ENCODE measurements around the gene ADK.
A peak's percentile ranks its signal among the peaks of the same experiment; 100 is the strongest.
"Not testable (repeated sequence)": the region's sequence is repeated elsewhere in the genome, so short reads cannot be mapped to it uniquely, and the experiment has no call there.

The ADK gene

DNA sequence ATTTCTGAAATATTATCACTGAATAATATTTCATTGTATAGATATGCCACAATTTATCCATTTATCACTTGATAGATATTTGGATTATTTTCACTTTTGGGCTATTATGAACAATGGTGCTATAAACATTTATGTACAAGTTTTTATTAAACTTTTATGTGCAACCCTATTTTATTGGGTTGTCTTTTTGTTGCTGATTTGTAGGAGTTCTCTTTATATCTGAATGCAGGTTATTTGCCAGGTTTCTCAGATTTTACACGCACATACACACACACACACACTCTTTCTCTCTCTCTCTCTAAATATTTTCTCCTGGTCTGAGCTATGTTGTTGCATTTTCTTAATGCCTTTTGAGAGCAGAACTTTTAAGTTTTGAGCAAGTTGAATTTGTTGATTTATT lies 36.2 kb downstream of the ADK start:
- DNase-seq = no peak

DNA sequence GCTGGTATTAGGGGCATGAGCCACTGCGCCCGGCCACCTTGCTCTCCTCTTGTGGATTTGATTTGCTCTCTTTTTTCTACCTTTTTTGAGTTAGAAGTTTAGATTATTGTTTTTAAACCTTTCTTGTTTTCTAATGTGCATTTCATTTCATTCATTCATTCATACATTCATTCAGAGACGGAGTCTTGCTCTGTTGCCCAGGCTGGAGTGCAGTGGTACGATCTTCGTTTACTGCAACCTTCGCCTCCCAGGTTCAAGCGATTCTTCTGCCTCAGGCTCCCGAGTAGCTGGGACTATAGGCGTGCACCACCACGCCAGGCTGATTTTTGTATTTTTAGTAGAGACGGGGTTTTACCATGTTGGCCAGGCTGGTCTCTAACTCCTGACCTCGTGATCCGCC lies 37.6 kb downstream of the ADK start:
- not testable (repeated sequence) for DNase-seq

DNA sequence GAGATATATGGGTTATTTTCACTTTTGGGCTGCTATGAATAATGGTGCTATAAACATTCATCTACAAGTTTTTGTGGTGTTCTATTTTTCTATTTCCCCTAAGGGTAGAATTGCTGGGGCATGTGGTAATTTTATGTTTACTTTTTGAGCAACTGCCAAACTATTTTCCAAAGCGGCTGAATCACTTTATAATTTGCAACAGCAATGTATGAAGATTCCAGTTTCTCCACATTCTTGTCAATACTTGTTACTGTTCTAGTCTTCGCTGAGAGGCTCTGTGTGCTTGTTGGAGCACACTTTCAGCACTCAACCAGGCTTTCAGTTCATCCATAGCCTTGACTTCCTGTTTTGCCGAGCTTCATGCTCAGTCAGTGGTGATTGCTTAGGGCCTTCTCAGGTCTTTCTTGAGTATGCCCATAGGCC lies 39.0 kb downstream of the ADK start:
- DNase-seq = peak; percentile 47

DNA sequence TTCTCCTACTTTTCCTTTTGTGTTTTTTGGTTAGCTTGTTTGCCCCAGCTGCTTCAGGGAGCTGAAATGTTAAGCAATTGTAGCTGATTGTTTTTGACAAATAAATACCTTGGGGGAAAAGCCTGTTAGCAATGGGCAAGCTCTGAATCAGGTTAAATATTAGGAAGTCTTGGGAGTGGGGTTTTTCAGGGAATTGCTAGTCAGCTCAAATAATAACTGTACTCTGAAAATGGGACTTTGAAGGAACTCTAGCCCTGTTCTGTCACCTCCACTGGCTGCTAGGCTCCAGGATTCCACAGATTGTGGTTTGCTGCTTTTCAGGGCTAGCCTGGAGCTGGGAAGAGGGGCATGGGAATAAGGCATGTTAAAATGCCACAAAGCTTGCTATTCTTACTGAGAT lies 39.5 kb downstream of the ADK start:
- DNase-seq = no peak

DNA sequence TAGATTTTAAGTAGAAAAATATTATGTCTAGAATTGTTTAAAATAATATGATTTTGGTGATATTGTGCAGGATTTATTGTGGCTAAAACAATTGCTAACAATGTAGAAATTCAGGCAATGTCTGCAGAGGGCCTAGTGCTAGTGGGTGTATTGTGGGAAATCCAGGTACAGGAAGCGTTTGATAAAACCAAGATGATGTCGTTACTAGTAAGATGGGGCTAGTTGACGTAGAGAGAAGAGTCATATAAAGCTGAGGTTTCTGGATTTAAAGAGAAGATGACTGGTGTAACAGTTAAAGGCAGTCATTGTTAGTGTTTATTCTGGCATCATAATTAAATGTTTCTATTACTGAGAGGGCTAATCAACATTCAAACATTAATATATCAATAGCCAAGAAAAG lies 43.5 kb downstream of the ADK start:
- peak; percentile 26 for DNase-seq

DNA sequence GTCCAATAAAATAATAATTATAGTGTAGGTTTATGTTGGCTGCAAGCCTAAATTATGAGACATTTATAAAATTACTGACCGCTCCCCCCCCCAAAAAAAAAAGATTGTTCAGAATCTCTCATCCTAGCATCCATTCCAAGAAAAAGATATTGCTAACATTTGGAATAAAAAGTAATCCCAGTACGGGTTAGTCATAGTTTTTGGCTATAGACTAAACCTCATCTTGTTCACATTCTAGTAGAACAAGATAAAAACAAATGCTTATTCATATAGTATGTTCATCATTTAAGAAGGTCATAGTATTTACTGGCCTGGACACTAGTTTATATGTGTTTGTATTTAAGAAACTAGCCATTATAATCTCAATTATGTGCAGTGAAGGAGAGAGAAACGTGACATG lies 44.0 kb downstream of the ADK start:
- DNase-seq = no peak

DNA sequence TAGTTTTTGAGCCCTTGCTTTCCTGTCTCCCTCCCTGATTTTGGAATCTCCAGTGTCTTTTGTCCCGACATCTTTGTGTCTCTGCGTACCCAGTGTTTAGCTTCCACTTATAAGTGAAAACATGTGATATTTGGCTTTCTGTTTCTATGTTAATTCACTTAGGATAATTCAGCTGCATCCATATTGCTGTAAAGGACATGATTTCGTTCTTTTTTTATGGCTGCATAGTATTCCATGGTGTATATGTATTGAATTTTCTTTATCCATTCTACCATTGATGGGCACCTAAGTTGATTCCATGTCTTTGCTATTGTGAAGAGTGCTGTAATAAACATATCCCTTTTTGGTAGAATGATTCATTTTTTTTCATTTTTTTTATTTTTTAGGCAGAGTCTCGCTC lies 48.3 kb downstream of the ADK start:
- DNase-seq = no peak

DNA sequence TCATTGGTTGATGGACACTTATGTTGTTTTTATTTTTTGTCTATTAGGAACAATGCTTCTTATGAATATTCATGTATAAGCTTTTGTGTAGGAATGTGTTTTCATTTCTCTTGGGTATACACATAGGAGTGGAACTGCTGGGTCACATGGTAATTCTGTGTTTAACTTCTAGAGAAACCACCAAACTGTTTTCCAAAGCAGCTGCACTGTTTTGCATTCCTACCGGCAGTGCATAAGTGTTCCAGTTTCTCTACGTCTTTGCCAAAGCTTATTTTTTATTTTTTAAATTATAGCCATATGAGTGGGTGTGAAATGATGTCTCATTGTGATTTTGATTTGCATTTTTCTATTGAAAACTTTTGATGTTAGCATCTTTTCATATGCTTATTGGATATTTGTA lies 51.3 kb downstream of the ADK start:
- no peak for DNase-seq

DNA sequence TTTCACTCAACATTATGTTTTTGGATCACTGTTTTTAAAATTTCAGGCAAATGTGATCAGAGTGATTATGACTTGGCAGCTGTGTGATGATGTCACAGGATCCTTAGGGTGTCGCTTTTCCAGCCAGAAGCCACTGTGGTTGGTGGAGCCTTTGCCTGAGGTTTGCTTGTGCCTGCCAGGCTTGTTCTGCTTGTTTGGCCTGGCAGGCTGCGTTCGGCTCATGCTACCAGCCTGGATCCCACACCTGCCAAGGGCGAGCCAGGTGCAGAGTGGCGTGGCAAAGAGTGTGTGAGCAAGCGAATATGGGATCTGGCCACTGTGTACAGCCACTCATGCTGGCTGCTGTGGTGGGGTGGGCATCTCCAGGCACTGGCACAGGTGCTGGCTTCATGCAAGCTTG lies 55.7 kb downstream of the ADK start:
- DNase-seq = no peak

DNA sequence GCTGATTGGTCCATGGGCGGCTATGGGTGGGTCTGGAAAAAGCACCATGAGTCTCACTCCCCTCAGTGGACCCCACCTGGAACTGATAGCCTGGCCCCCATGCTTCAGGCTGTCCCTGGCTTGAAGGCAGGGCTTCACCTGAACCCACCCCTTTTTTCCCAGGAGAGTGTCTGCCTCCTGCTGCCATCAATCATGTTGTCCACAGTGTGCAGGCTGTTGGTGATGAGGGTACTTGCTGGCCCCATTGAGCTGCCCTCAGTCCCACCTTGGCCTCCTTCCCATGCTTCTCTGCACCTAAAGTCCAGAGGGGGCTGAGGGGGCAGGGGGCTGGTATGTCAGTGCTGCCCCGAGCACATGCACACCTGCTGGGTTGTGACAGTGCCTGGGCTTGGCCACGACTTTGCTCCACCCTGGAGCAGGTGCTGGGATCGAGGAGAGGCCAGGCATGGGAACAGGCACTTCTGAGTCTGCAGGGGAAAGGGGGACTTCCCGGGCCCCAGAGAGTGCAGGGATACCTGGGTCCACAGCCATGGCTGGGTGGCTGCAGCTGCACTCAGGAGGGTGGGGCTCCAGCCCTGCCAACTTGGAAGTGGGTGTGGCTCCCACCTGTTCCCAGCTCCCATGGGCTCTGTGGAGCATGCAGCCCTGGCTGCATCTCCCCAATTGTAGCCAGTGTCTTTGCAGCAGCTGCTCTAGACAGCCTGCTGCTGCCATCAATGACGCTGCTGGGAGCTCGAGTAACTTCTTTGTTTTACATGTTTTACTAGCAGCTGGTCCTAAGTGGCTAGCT lies 56.9 kb downstream of the ADK start:
- DNase-seq = no peak

DNA sequence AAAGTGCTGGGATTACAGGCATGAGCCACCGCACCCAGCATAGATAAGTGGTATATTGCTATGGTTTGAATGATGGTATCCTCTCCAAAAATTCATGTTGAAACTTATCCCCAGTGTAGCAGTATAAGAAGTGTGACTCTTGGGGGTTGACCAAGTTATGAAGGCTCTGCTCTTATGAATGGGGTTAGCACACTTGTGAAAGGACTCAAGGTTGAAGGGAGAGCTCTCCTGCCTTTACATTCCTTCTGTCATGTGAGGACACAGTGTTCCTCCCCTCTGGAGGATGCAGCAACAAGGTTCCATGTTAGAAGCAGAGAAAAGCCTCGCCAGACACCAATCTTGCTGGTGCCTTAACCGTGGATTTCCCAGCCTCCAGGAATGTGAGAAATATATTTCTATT lies 58.0 kb downstream of the ADK start:
- no peak for DNase-seq

DNA sequence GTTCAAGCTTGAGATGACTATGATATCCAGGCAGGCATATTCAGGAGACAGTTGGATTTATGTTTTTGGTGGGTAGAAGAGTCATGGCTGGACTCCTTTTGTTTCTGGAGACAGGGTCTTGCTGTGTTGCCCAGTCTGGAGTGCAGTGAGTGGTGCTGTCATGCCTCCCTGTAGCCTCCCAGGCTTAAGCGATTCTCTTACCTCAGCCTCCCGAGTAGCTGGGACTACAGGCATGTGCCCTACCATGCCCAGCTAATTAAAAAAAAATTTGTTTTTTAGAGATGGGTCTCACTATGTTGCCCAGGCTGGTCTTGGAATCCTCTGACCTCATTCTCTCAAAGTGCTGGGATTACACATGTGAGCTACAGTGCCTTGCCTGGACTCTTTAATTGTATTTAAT lies 62.0 kb downstream of the ADK start:
- DNase-seq = no peak

DNA sequence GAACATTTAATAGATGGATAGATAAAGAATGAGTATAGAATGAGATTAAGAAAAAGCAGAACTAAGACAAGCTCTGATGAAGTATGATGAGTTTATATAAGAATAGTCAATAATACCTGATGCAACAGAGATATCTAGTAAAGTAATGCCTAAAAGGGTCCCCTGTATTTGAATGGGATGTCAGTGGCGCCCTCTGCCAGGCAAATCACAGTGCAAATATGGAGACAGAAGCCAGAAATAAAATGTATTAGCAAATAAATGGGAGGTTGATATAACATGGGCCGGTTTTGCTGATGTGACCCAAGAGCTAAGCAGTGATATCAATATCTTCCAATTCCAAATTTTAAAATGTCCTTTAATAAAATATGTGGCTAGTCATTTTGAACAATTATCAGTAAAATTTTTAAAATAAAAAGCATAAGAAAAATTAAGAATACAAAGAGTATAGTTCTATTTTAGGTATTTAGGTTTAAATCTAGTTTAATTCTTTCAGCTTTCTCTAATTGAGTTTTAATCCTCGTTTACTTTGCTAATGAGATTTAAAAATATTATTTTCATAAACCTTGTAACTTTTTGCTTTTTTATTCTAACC lies 62.6 kb downstream of the ADK start:
- DNase-seq = peak; percentile 31

DNA sequence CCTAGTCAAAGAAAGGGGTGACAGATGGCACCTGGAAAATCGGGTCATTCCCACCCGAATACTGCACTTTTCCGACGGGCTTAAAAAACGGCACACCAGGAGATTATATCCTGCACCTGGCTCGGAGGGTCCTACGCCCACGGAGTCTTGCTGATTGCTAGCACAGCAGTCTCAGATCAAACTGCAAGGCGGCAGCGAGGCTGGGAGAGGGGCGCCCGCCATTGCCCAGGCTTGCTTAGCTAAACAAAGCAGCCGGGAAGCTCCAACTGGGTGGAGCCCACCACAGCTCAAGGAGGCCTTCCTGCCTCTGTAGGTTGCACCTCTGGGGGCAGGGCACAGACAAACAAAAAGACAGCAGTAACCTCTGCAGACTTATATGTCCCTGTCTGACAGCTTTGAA lies 66.1 kb downstream of the ADK start:
- DNase-seq = not testable (repeated sequence)

DNA sequence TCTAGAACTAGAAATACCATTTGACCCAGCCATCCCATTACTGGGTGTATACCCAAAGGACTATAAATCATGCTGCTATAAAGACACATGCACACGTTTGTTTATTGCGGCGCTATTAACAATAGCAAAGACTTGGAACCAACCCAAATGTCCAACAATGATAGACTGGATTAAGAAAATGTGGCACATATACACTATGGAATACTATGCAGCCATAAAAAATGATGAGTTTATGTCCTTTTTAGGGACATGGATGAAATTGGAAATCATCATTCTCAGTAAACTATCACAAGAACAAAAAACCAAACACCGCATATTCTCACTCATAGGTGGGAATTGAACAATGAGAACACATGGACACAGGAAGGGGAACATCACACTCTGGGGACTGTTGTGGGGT lies 71.4 kb downstream of the ADK start:
- DNase-seq = not testable (repeated sequence)

DNA sequence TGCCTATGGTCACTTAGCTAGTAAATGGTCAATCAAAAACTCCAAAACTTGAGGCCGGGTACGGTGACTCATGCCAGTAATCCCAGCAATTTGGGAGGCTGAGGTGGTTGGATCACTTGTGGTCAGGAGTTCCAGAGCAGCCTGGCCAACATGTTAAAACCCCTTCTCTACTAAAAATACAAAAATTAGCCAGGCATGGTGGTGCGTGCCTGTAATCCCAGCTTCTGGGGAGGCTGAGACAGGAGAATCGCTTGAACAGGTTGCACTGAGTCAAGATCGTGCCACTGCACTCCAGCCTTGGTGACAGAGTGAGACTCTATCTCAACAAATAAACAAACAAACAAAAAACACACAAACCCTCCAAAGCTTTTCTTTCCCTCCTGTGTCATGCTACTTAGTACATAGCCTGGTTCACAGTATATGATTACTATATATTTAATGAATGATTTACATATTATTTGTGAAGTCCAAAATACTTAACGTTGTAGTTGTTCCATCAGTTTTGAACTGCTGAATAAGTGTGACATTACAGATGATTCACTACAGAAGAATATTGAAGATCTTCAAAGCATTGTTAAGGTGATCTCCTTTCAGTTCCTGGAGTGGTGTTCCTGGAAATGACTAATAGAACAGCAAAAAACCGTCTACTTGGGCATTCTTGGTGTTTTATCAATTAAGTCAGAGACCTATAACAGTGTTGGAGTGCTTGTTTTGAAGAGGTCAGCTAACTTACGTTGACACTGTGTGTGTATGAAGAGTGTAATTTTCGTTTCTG lies 72.9 kb downstream of the ADK start:
- DNase-seq = peak; percentile 81

DNA sequence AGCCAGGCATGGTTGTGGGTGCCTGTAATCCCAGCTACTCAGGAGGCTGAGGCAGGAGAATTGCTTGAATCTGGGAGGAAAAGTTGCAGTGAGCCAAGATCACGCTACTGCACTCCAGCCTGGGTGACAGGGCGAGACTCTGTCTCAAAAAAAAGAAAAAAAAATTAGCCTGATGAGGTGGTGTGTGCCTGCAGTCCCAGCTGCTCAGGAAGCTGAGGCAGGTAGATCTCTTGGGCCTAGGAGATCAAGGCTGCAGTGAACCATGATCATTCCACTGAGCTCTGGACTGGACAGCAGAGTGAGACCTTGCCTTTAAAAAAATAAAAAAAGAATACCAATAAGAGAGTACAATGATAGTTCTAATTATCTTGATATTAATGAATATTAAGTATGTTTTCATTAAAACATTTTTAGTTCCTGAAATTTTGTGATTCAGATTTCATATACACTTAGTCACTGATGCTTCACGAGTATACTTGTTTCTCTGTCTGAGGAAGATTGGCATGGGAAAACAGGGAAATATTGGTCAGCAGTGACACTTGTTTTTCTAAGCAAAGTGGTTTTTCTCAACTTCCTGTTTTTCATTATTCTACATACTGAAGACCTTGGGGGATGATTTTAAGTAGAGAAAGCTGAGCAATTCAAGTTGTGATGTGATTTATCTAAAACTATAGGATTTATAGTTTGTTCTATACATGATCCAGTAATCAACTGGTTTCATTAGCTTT lies 76.8 kb downstream of the ADK start:
- peak; percentile 45 for DNase-seq

DNA sequence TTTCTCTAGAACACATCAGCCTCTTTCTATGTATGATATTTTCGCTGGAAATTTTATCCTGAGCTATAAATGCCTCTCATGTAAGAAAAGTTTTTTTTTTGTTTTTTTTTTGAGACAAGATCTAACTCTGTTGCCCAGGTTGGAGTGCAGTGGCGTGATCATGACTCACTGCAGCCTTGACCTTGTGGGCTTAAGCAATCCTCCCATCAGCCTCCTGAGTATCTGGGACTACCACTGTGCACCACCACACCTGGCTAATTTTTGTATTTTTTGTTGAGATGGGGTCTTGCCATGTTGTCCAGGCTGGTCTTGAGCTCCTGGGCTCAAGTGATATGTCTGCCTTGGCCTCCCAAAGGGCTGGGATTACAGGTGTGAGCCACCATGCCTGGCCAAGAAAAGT lies 80.4 kb downstream of the ADK start:
- no peak for DNase-seq

DNA sequence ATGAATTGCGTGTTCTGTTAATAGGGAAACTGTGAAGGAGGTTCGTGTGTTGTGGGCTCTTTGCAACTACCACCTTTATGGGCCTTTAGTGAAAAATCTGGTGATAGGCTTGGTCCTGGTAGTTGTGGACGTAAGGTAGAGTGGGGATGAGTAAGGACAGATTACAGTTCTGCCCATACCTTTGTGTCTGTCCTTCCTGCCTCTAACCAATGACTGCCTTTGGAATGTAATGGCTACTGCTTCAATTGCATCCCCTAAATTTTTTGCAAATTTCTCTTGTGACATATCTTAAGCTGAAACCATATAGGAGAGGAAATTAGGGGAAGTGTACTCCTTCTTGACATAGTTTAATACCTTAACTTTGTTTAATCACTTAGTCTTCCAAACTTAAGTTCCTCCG lies 82.3 kb downstream of the ADK start:
- DNase-seq = no peak

DNA sequence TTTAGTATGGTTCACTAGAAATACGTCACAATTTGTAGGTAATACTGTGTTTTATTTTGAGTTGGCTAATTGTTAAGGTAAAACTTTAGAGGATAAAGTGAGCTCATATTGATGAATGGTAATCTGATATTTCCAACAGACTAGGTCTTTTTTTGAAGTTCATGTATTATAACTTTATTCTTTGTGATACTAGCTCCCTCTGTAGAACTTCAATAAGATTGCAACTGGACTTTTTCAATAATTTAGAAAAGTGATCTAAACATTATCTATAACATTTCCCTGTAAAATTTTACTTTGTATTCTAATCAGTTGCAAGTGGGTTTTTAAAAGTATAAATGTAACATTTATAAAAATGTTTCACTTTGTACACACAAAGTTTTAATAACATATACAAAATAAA lies 83.5 kb downstream of the ADK start:
- no peak for DNase-seq

DNA sequence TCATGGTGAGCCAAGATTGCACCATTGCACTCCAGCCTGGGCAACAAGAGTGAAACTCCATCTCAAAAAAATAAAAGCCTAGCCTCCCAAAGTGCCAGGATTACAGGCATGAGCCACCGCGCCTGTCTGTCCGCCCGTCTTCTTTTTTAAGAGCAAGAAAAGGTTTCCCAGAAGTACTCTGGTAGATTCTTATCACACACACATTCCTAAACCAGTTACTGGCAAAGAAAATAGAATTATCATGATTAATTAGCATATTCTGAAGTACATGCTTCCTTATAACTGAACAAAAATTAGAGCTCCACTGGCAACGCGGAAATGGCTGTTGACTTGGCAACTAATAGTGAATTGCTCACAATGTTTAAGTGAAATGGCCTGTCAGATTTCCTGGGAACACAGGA lies 87.0 kb downstream of the ADK start:
- no peak for DNase-seq

DNA sequence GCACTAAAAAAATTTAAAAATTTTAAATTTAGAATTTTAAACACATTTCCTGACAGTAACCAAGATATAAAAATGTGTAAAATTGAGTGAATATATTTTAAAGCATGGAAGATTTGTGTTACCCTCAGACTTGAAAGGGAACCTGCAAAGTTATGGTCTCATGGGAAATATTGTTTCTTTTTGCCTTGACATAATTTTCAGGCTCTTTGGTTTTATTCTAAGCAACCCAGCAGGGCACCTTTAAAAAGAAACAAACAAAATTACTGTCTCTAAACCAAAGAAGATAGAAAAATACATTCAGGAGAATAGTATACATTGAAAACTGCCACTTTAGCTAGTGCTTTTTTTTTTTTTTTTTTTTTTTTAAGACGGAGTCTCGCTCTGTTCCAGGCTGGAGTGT lies 87.5 kb downstream of the ADK start:
- DNase-seq = no peak

DNA sequence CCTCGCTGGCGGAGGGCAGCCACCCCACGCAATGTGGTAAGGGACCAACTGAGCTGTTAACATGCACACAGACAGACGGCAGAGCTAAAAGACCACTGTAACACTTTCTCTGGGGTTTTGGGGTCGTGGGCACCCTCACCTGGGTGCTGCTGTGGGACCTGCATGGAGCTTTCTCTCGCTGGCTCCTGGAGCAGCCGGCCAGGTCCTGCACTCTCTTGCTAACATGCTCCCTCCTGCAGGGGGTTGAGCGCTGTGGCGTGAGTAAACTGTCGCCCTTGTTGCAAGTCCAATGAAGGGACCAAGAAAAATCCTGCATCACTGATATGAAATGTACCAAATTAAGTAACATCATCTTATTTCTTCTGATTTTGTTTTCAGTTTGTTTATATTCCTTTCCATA lies 92.0 kb downstream of the ADK start:
- DNase-seq = no peak
